ENCODE measurements around the gene SHB. TPM values are rescaled to one million over a fixed set of nuclear protein-coding genes. Genes with fewer than 3 reads are reported as not detected.

SHB gene
- total and polyA plus RNA-seq, 2 of the 8 experiments (the other 6 are each of a cell fraction or from before 2014, with no cell fraction given): 4.1 to 12.6 TPM

GRCh38 chr9:38006163-38006562 is 62.9 kb downstream of the SHB start:
- Histone ChIP-seq H2BK120ac (replicated peaks; ENCODE audit: low read depth, low read length) (no peak overlapping the region), H4K91ac (replicated peaks; ENCODE audit: insufficient read length, low read length) (peak overlapping the region; percentile 27), H3K23me2 (ENCODE audit: low read depth, low read length) (no peaks in the 10 kb centered on the region), H3K9ac (replicated peaks in 1 of 4; ENCODE audit: extremely low read depth in 1 of 4, low read depth in 3 of 4, low read length in 3 of 4) (no peak overlapping the region), H3K4me2 (ENCODE audit: insufficient read depth in 1 of 2, low read depth in 2 of 2, low read length in 2 of 2) (no peak overlapping the region), H4K20me1 (replicated peaks in 1 of 2; ENCODE audit: control insufficient read depth in 1 of 2, insufficient read depth in 2 of 2, low read length in 2 of 2) (peaks cover 2 to 3% of the 10 kb centered on the region in 2 experiments), H2AK5ac (ENCODE audit: low read depth, low read length) (no peak overlapping the region), H3K27ac (ENCODE audit: low read depth, low read length) (no peak overlapping the region), H3K18ac (ENCODE audit: extremely low read depth, low read length) (no peak overlapping the region), H3K4me3 (ENCODE audit: extremely low read depth in 1 of 4, insufficient read depth in 2 of 4, low read depth in 3 of 4, low read length in 4 of 4) (no peak overlapping the region), H3K27me3 (replicated peaks in 1 of 4; ENCODE audit: control insufficient read depth in 3 of 4, extremely low read depth in 1 of 4, insufficient read depth in 3 of 4, low read length in 3 of 4) (no peaks in the 10 kb centered on the region), H4K8ac (ENCODE audit: extremely low read depth, insufficient read depth, low read length) (no peak overlapping the region), H3K23ac (ENCODE audit: insufficient read length) (no peak overlapping the region), H2BK5ac (ENCODE audit: low read depth, low read length) (peak overlapping the region; percentile 83), H3K79me2 (ENCODE audit: control insufficient read depth in 1 of 2, insufficient read depth in 2 of 2, low read length in 2 of 2) (no peaks in the 10 kb centered on the region), H3K9me3 (ENCODE audit: insufficient read depth in 2 of 2, low read depth in 1 of 2, low read length in 1 of 2) (no peaks in the 10 kb centered on the region), H2BK15ac (ENCODE audit: low read length) (0 out of 2 replicates have a peak overlapping the region, but pooled peaks have one; percentile 10), H3K4me1 (replicated peaks in 1 of 4; ENCODE audit: control insufficient read depth in 3 of 4, insufficient read depth in 4 of 4, low read length in 3 of 4) (peaks cover 4 to 20% (median 16%) of the 10 kb centered on the region in 4 experiments), H3K56ac (replicated peaks; ENCODE audit: insufficient read length, low read depth, low read length) (no peak overlapping the region), H4K5ac (ENCODE audit: insufficient read length, low read depth, low read length) (no peak overlapping the region), H3K4ac (replicated peaks; ENCODE audit: insufficient read length, low read depth, low read length) (peak overlapping the region; percentile 44), H2BK20ac (ENCODE audit: low read length) (peak overlapping the region; percentile 80; the same call in 1 of the 2 replicates), H3K79me1 (ENCODE audit: low read depth, low read length) (peaks cover 10% of the 10 kb centered on the region; the same call in 1 of the 2 replicates), H2AFZ (ENCODE audit: low read length) (no peak overlapping the region), H3K36me3 (ENCODE audit: control insufficient read depth in 2 of 4, insufficient read depth in 4 of 4, low read length in 3 of 4) (peaks cover 0 to 2% (median 0%) of the 10 kb centered on the region in 4 experiments; a peak in 1 of 8 replicates), H2BK12ac (ENCODE audit: low read depth, low read length) (no peak overlapping the region), H3K14ac (ENCODE audit: insufficient read length) (no peak overlapping the region)
- POLR2A ChIA-PET (ENCODE audit: partially characterized antibody): interaction anchor here (1.4 to 1.7 kb wide), 2 partner anchors 11 to 12 kb away, joined by 3 to 4 read pairs; no protein-coding TSS in a partner anchor
- DNase-seq (ENCODE audit: low read depth in 1 of 2, low spot score in 2 of 2) (no peak), FAIRE-seq (no peak)
- 79% methylated on average over 6 of the region's 7 CpGs; no CpG with 5 or more reads in 1 of the 2 experiments for WGBS, 2 experiments (ENCODE audit: extremely low coverage in 1 of 2, insufficient coverage in 1 of 2, insufficient read length in 1 of 2, insufficient replicate concordance in 2 of 2, low coverage in 1 of 2, low lambda C conversion rate in 2 of 2, missing lambda C conversion rate in 1 of 2)
- TF ChIP-seq GTF2F1 (IDR thresholded peaks at IDR 0.05; ENCODE audit: borderline replicate concordance, low read depth, low read length) (no peak), EGR1 (IDR thresholded peaks at IDR 0.05; ENCODE audit: borderline replicate concordance, low read depth, low read length) (no peak), CHD1 (IDR thresholded peaks at IDR 0.05; ENCODE audit: low read depth, low read length) (no peak), KDM5A (IDR thresholded peaks at IDR 0.05; ENCODE audit: low read length) (no peak), CREB1 (IDR thresholded peaks at IDR 0.05) (no peak), CTBP2 (IDR thresholded peaks at IDR 0.05; ENCODE audit: borderline replicate concordance, insufficient read depth, insufficient read length, low read length) (no peak), CBX8 (IDR thresholded peaks at IDR 0.05; ENCODE audit: borderline replicate concordance, low read depth, low read length) (no peak), JUND (IDR thresholded peaks at IDR 0.05; ENCODE audit: low read length) (no peak), YY1 (IDR thresholded peaks at IDR 0.05; ENCODE audit: low read depth, low read length) (no peak)
- CTCF ChIA-PET (ENCODE audit: partially characterized antibody): interaction anchor here (1.4 kb wide), 1 partner anchor 10 kb away, joined by 4 read pairs; no protein-coding TSS in a partner anchor
